MCF 10A (cell line): ENCODE results near the gene INPP1. TPM values are rescaled to one million over a fixed set of nuclear protein-coding genes. Genes with fewer than 3 reads are reported as not detected.

Experiments
- BruUV-seq: library from RNA; stranded (reverse); fragments of 400-500 nt; replicated peaks from 2 replicates; lab custom pipeline; 2021; lab: Mats Ljungman, UMichigan
- CTCF ChIA-PET: fragments of 300-600 bp; sonication (Branson Sonifier 250); formaldehyde crosslinking; extraction: SDS; loops from one replicate; lab custom pipeline; 2021; ENCODE audit warnings: antibody characterized with exemption, inconsistent platforms; lab: Yijun Ruan, JAX
- POLR2A ChIA-PET: fragments of 300-600, 350-650 bp; sonication (Branson Sonifier 250); formaldehyde crosslinking; extraction: SDS; loops from one replicate; lab custom pipeline; 2020; ENCODE audit warnings: antibody characterized with exemption, inconsistent platforms; lab: Yijun Ruan, JAX
- DNase-seq: peaks from one replicate; pipeline ENCODE4 v3.0.0-alpha.2; 2018; ENCODE audit not compliant: unreplicated experiment
- H3K27ac Mint-ChIP-seq: one replicate; pipeline ENCODE4 v1.8.0; 2022; ENCODE audit warnings: mild to moderate bottlenecking, low read depth, mixed read lengths; ENCODE audit not compliant: unreplicated experiment
- H3K27me3 Mint-ChIP-seq: one replicate; pipeline ENCODE4 v1.8.0; 2022; ENCODE audit warnings: mixed read lengths; ENCODE audit not compliant: insufficient read depth, unreplicated experiment
- H3K36me3 Mint-ChIP-seq: one replicate; pipeline ENCODE4 v1.8.0; 2022; ENCODE audit warnings: mild to moderate bottlenecking, moderate library complexity, mixed read lengths; ENCODE audit not compliant: insufficient read depth, unreplicated experiment
- H3K4me1 Mint-ChIP-seq: one replicate; pipeline ENCODE4 v1.8.0; 2022; ENCODE audit warnings: mixed read lengths; ENCODE audit not compliant: insufficient read depth, unreplicated experiment
- H3K4me3 Mint-ChIP-seq: one replicate; pipeline ENCODE4 v1.8.0; 2022; ENCODE audit warnings: mild to moderate bottlenecking, moderate library complexity, mixed read lengths; ENCODE audit not compliant: unreplicated experiment
- H3K9me3 Mint-ChIP-seq: one replicate; pipeline ENCODE4 v1.8.0; 2022; ENCODE audit warnings: mixed read lengths; ENCODE audit not compliant: unreplicated experiment
- CTCF ChIP-seq: fragments of 200-600 bp; IDR thresholded peaks from one replicate; pipeline ENCODE4 v1.8.0; 2022; ENCODE audit warnings: antibody characterized with exemption, mild to moderate bottlenecking; ENCODE audit not compliant: unreplicated experiment
- intact Hi-C: fragments of 100-400 bp; cut with micrococcal nuclease; formaldehyde crosslinking; loops from 2 replicates; pipeline ENCODE4 v1.14.1; 2022
- total RNA-seq: library from RNA; stranded (reverse); gene quantifications from 2 replicates; pipeline ENCODE4 v1.2.3, GENCODE V29; 2022

Gene INPP1
- total RNA-seq, 1 experiment from 2014 or later, result 29.2 TPM

- H3K4me1 Mint-ChIP-seq, result peaks cover 34% of the 10 kb centered on the region
- no TSS peak for BruUV-seq
These were observed 29.5 kb upstream of the INPP1 start for GRCh38 chr2:190313880-190314279.

GRCh38 chr2:190315273-190315672 lies 28.1 kb upstream of the INPP1 start:
- no peak for TF ChIP-seq CTCF
- Mint-ChIP-seq H3K27ac (peak overlapping the region; percentile 8), H3K4me1 (peaks cover 35% of the 10 kb centered on the region), H3K9me3 (no peaks in the 10 kb centered on the region), H3K27me3 (no peaks in the 10 kb centered on the region), H3K4me3 (no peak overlapping the region), H3K36me3 (no peaks in the 10 kb centered on the region)
- no TSS peak for BruUV-seq
- CTCF ChIA-PET, result interaction anchor here (0.6 to 1.5 kb wide), 6 partner anchors 9 to 301 kb away, joined by 3 to 4 read pairs (median 3); no protein-coding TSS in a partner anchor
- POLR2A ChIA-PET, result no interaction called here
- no peak for DNase-seq
- intact Hi-C loops, result loop anchor here (5.0 kb wide), 1 partner anchor 653 kb away; the partner anchor contains the start of gene ASNSD1

More at GRCh38 chr2:190313880-190314279, 29.5 kb upstream of the INPP1 start:
- Mint-ChIP-seq H3K27ac (no peak overlapping the region), H3K9me3 (no peaks in the 10 kb centered on the region), H3K27me3 (no peaks in the 10 kb centered on the region), H3K4me3 (no peak overlapping the region), H3K36me3 (peaks cover 9% of the 10 kb centered on the region)
- DNase-seq, result no peak
- CTCF ChIA-PET, result interaction anchor here (0.7 to 4.5 kb wide), 8 partner anchors 11 to 230 kb away, joined by 3 to 29 read pairs (median 6); no protein-coding TSS in a partner anchor
- POLR2A ChIA-PET, result interaction anchor here (0.6 kb wide), 1 partner anchor 245 kb away, joined by 3 read pairs; no protein-coding TSS in a partner anchor
- TF ChIP-seq CTCF, result no peak
- intact Hi-C loops, result no loop called here

DNA sequence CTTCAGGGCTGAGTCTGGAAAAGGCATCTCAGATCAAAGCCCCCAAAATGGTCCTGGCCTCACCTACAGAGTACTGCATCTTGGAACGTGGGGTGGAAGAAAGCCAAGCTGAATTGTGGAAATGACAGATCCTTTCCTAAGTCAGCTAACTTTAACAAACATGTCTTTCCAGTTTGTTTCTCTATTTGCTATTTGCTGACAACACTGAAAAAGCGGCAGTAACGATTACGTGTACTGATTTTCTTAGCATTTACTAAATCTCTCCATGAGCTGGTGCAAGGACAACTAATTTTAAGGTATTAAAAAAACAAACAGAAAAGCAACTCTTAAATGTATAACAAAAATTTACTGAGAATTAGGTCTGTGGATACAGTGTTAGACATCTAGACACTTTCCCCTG lies 24.9 kb upstream of the INPP1 start:
- POLR2A ChIA-PET, result interaction anchor here (0.6 to 5.2 kb wide), 14 partner anchors 11 to 564 kb away, joined by 3 to 44 read pairs (median 3); partner anchors contain the start of gene INPP1
- no peak for TF ChIP-seq CTCF
- CTCF ChIA-PET, result interaction anchor here (0.6 to 3.2 kb wide), 12 partner anchors 9 to 645 kb away, joined by 3 to 15 read pairs (median 4); no protein-coding TSS in a partner anchor
- no peak for DNase-seq
- peak overlapping the region; percentile 78 for H3K27ac Mint-ChIP-seq
- no peaks in the 10 kb centered on the region for H3K36me3 Mint-ChIP-seq
- peaks cover 38% of the 10 kb centered on the region for H3K4me1 Mint-ChIP-seq
- no peaks in the 10 kb centered on the region for H3K9me3 Mint-ChIP-seq
- BruUV-seq, result no TSS peak
- intact Hi-C loops, result loop anchor here (5.0 kb wide), 1 partner anchor 656 kb away; the partner anchor contains the start of gene ASNSD1
- H3K4me3 Mint-ChIP-seq, result peak overlapping the region; percentile 87
- H3K27me3 Mint-ChIP-seq, result no peaks in the 10 kb centered on the region

DNA sequence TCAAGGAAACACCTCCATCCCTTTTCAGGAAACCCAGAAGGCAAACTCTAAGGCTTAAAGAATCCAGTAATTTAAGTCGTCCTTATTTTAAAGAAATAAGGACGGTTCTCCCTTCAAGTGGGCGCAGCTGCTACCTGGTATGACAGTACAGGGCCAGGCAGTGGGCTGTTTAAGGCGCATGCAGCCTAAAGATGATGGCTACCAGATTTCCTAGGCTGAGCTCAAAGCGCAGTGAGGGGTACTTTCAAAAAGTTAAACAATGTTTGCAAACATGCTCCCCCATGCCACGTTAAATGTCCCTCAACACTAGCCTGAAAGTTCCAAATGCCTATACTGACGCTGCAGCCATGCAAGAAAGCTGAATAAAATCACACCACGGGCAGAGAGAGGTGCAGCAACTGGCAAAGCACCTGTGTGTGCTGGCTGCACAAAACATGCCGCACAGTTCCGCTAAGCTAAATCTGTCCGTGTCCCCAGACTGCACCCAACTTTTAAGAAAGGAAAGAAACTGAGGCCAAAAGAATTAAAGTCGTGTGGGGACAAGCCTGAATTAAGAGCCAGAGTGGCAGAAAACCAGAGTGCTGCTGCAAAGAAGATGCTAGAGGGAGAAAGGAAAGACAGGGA lies 24.3 kb upstream of the INPP1 start:
- Mint-ChIP-seq H3K36me3 (no peaks in the 10 kb centered on the region), H3K27me3 (no peaks in the 10 kb centered on the region), H3K4me1 (peaks cover 38% of the 10 kb centered on the region), H3K27ac (peak overlapping the region; percentile 78), H3K9me3 (no peaks in the 10 kb centered on the region), H3K4me3 (peak overlapping the region; percentile 87)
- TF ChIP-seq CTCF, result no peak
- intact Hi-C loops, result loop anchor here (5.0 kb wide), 1 partner anchor 657 kb away; the partner anchor contains the start of gene ASNSD1
- no peak for DNase-seq
- CTCF ChIA-PET, result interaction anchor here (0.6 to 3.2 kb wide), 19 partner anchors 8 to 646 kb away, joined by 3 to 15 read pairs (median 4); no protein-coding TSS in a partner anchor
- TSS peak; percentile 42 for BruUV-seq
- POLR2A ChIA-PET, result interaction anchor here (0.6 to 5.2 kb wide), 22 partner anchors 8 to 563 kb away, joined by 3 to 44 read pairs (median 4); partner anchors contain the start of gene INPP1
